Suprapubic skin (tissue), 4 donors: Measurements from ENCODE around the gene UTS2. TPM values are rescaled to one million over a fixed set of nuclear protein-coding genes. Genes with fewer than 3 reads are reported as not detected.

Experiments used
- DNase-seq, 2 donors: peaks; one replicate each; pipeline ENCODE4 v3.0.0-alpha.2; 2019; ENCODE audit warnings: low spot score in 2 of 2
- H3K27ac ChIP-seq: fragments of 200-600 bp; sonication (generic); one replicate; pipeline ENCODE4 v1.5.1; 2019
- H3K27me3 ChIP-seq: fragments of 200-600 bp; sonication (generic); one replicate; pipeline ENCODE4 v1.5.1; 2019
- H3K36me3 ChIP-seq: fragments of 200-600 bp; sonication (generic); one replicate; pipeline ENCODE4 v1.5.1; 2019
- H3K4me1 ChIP-seq: fragments of 200-600 bp; sonication (generic); one replicate; pipeline ENCODE4 v1.5.1; 2019
- H3K4me3 ChIP-seq: fragments of 200-600 bp; sonication (generic); one replicate; pipeline ENCODE4 v1.5.1; 2019; ENCODE audit warnings: mild to moderate bottlenecking
- H3K9me3 ChIP-seq: fragments of 200-600 bp; sonication (generic); one replicate; pipeline ENCODE4 v1.5.1; 2019
- CTCF ChIP-seq, 2 donors: fragments of 200-600 bp in 1 of 2; fragments of 450-650 bp in 1 of 2; sonication (generic) in 1 of 2; IDR thresholded peaks; one replicate each; pipeline ENCODE4 v1.5.1; 2016 to 2019; ENCODE audit warnings: antibody characterized with exemption in 2 of 2, mild to moderate bottlenecking in 1 of 2, moderate library complexity in 1 of 2
- EP300 ChIP-seq: sonication (generic); formaldehyde crosslinking; IDR thresholded peaks from one replicate; pipeline ENCODE4 v1.6.1; 2017; ENCODE audit warnings: antibody characterized with exemption
- POLR2A ChIP-seq, 2 donors: fragments of 450-650 bp; IDR thresholded peaks; one replicate each; pipeline ENCODE4 v1.6.1; 2017; ENCODE audit warnings: antibody characterized with exemption in 2 of 2, mild to moderate bottlenecking in 2 of 2, moderate library complexity in 2 of 2
- POLR2AphosphoS5 ChIP-seq, 3 donors: sonication (generic); formaldehyde crosslinking; IDR thresholded peaks; one replicate each; pipeline ENCODE4 v1.6.1; 2017; ENCODE audit warnings: antibody characterized with exemption in 3 of 3
- WGBS: methylation state at CpG from one replicate; pipeline ENCODE4 v1.1.5; 2018; 5-methylcytosine and 5-hydroxymethylcytosine counted together
- total RNA-seq, 4 donors: library from RNA; depleted of rRNA; stranded (reverse); fragments of >200 nt; gene quantifications; one replicate each; pipeline ENCODE4 v1.1.0, GENCODE V29; 2016

Gene UTS2
- total RNA-seq, 4 donors from 2014 or later: not detected

- Histone ChIP-seq H3K27ac (no peak overlapping the region), H3K9me3 (no peaks in the 10 kb centered on the region), H3K27me3 (no peaks in the 10 kb centered on the region), H3K4me3 (no peak overlapping the region), H3K4me1 (no peaks in the 10 kb centered on the region), H3K36me3 (no peaks in the 10 kb centered on the region)
- DNase-seq: no peak
- no peak for TF ChIP-seq POLR2A (IDR thresholded peaks at IDR 0.05)
- no peak for TF ChIP-seq EP300
- TF ChIP-seq POLR2AphosphoS5 (IDR thresholded peaks at IDR 0.05): no peak
- TF ChIP-seq CTCF (IDR thresholded peaks at IDR 0.05): no peak
- 71% methylated on average over 2 of the region's 2 CpGs for WGBS
These were observed 4.1 kb upstream of the UTS2 start for GRCh38 chr1:7857000-7857399.

- WGBS: 41% methylated on average over 9 of the region's 15 CpGs
- H3K27ac ChIP-seq: no peak overlapping the region
- H3K36me3 ChIP-seq: no peaks in the 10 kb centered on the region
- no peaks in the 10 kb centered on the region for H3K27me3 ChIP-seq
- TF ChIP-seq CTCF (IDR thresholded peaks at IDR 0.05) (no peak), POLR2A (IDR thresholded peaks at IDR 0.05) (no peak), POLR2AphosphoS5 (IDR thresholded peaks at IDR 0.05) (no peak), EP300 (no peak)
- no peaks in the 10 kb centered on the region for H3K9me3 ChIP-seq
- no peak overlapping the region for H3K4me3 ChIP-seq
- H3K4me1 ChIP-seq: no peaks in the 10 kb centered on the region
- no peak for DNase-seq
These were observed 3.5 kb upstream of the UTS2 start for GRCh38 chr1:7856345-7856744.

GRCh38 chr1:7853684-7854026 lies 790 bp upstream of the UTS2 start:
- no peaks in the 10 kb centered on the region for H3K27me3 ChIP-seq
- no peaks in the 10 kb centered on the region for H3K9me3 ChIP-seq
- H3K27ac ChIP-seq: no peak overlapping the region
- no peak overlapping the region for H3K4me3 ChIP-seq
- TF ChIP-seq CTCF (IDR thresholded peaks at IDR 0.05) (no peak), EP300 (no peak), POLR2AphosphoS5 (IDR thresholded peaks at IDR 0.05) (no peak), POLR2A (IDR thresholded peaks at IDR 0.05) (no peak)
- WGBS: 73% methylated on average over 7 of the region's 7 CpGs
- no peaks in the 10 kb centered on the region for H3K36me3 ChIP-seq
- H3K4me1 ChIP-seq: no peaks in the 10 kb centered on the region
- DNase-seq: no peak

- no peak overlapping the region for H3K4me3 ChIP-seq
- H3K4me1 ChIP-seq: no peaks in the 10 kb centered on the region
- WGBS: 89% methylated on average over 15 of the region's 15 CpGs
- no peak overlapping the region for H3K27ac ChIP-seq
- H3K9me3 ChIP-seq: no peaks in the 10 kb centered on the region
- H3K36me3 ChIP-seq: peaks cover 4% of the 10 kb centered on the region
- no peak for DNase-seq
- TF ChIP-seq POLR2AphosphoS5 (IDR thresholded peaks at IDR 0.05) (no peak), EP300 (no peak), POLR2A (IDR thresholded peaks at IDR 0.05) (no peak), CTCF (IDR thresholded peaks at IDR 0.05) (no peak)
- no peaks in the 10 kb centered on the region for H3K27me3 ChIP-seq
These were observed 2.1 kb downstream of the UTS2 start for GRCh38 chr1:7850786-7851185.

GRCh38 chr1:7847599-7847998 lies 5.3 kb downstream of the UTS2 start:
- H3K27ac ChIP-seq: no peak overlapping the region
- no peaks in the 10 kb centered on the region for H3K4me1 ChIP-seq
- 53% methylated on average over 4 of the region's 4 CpGs for WGBS
- no peak for DNase-seq
- no peaks in the 10 kb centered on the region for H3K9me3 ChIP-seq
- H3K4me3 ChIP-seq: no peak overlapping the region
- H3K27me3 ChIP-seq: no peaks in the 10 kb centered on the region
- peaks cover 27% of the 10 kb centered on the region for H3K36me3 ChIP-seq
- TF ChIP-seq POLR2A (IDR thresholded peaks at IDR 0.05) (no peak), EP300 (no peak), POLR2AphosphoS5 (IDR thresholded peaks at IDR 0.05) (no peak), CTCF (IDR thresholded peaks at IDR 0.05) (no peak)
